Bladder microvascular endothelial cell (primary cell): Measurements from ENCODE around the gene CD300H. TPM values are rescaled to one million over a fixed set of nuclear protein-coding genes. Genes with fewer than 3 reads are reported as not detected.

Source experiments
- total RNA-seq: library from RNA; depleted of rRNA; stranded (reverse); fragments of >200 nt; gene quantifications from 2 replicates; pipeline ENCODE4 v1.2.3, GENCODE V29; 2014

CD300H gene
- total RNA-seq = not detected in 2 replicates

GRCh38 chr17:74567397-74567796 lies at the start of gene CD300H:
Gene CD300H (minus strand): TSS chr17:74567509.

DNA sequence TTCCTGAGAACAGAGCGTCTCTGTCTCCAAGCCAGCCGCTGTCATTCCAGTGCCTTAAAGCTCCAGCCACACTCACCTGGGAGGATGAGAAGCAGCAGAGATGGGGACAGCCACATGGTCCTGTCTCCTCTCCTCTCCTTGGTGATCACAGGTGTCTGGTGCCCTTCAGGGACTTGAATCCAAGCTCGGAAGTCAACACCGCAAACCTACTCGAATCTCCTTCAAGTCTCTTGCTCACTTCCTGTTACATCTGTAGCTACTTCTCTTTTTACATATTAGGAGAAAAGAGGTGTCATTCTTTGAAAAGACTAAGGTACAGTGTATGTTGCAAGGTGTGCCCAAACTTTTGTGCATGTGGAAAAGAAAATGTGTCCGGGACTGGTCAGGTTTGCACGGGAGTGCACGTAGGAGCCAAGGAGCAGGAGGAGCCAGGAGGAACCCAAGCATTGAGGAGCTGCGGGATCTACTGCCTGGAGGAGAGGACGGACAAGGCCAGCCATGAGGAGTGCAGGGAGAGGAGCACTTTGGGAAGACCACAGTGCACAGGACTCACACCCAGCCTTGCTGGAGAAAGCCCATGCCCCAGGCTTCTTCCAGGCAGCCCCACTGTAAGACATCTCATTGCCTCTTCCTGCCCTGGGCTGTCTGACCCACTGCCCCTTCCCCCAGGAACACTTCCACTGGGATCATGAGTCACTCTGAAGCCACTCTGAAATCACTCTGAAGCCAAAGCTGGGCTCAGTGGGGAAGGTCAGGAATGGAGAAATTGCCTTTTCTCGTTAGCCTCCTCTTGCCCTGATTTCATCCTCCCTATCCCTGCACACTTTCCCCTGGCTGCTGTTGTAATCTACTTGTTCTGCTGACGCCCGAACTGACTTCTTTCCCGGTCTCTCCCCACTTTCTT lies 25.0 kb upstream of the CD300H start, which contains the start of gene CD300LD:
Gene CD300LD, minus strand, starts transcription at position 197 of the 904 bp plus-strand sequence. Its CDS starts 81 bp downstream, at position 116.

GRCh38 chr17:74545843-74546230 lies 21.5 kb downstream of the CD300H start, which contains the start of gene CD300C:
Gene CD300C (minus strand): TSS chr17:74546115. CDS start chr17:74545782, 333 bp downstream.

GRCh38 chr17:74531231-74531761 lies 36.0 kb downstream of the CD300H start, which contains the start of gene CD300LB:
Gene CD300LB (minus strand): TSS chr17:74531475. CDS start chr17:74531350, 125 bp downstream.

Other genes with a start within 250 kb of the CD300H start
- 5.0 and 11.3 TPM in 2 replicates for gene KIF19, start 241.3 kb downstream of the CD300H start, total RNA-seq
- under 0.01 TPM in 1 of 2 replicates, not detected in the other for gene BTBD17, start 205.6 kb downstream of the CD300H start, total RNA-seq
- gene GPR142, start 200.0 kb downstream of the CD300H start, total RNA-seq = 0.16 and 0.19 TPM in 2 replicates
- 0.19 and 0.49 TPM in 2 replicates for gene GPRC5C, start 135.4 kb downstream of the CD300H start, total RNA-seq
- gene CD300A, start 100.9 kb downstream of the CD300H start, total RNA-seq = not detected in 2 replicates
- not detected in 2 replicates for gene CD300LB, start 36.0 kb downstream of the CD300H start, total RNA-seq
- not detected in 2 replicates for gene CD300C, start 21.4 kb downstream of the CD300H start, total RNA-seq
- gene CD300LD, start 24.8 kb upstream of the CD300H start, total RNA-seq = not detected in 2 replicates
- not detected in 2 replicates for gene CD300E, start 56.2 kb upstream of the CD300H start, total RNA-seq
- not detected in 2 replicates for gene CD300LF, start 145.4 kb upstream of the CD300H start, total RNA-seq
- 0.25 and 0.65 TPM in 2 replicates for gene RAB37, start 169.7 kb upstream of the CD300H start, total RNA-seq
- 7.6 and 8.3 TPM in 2 replicates for gene NHERF1, start 181.1 kb upstream of the CD300H start, total RNA-seq
- 18.3 and 46.3 TPM in 2 replicates for gene NAT9, start 208.8 kb upstream of the CD300H start, total RNA-seq